Raji (cell line): ENCODE results near the gene CTDSP2.

Experiments used
- POLR2A ChIP-seq: IDR thresholded peaks from 2 replicates; pipeline ENCODE4 v1.6.1; 2011; ENCODE audit warnings: low read depth, low read length, control low read depth; ENCODE audit not compliant: insufficient read depth

The CTDSP2 gene

GRCh38 chr12:57833672-57834071, 12.9 kb downstream of the CTDSP2 start:
- no peak for TF ChIP-seq POLR2A

GRCh38 chr12:57832966-57833365, 13.6 kb downstream of the CTDSP2 start:
- no peak for TF ChIP-seq POLR2A

GRCh38 chr12:57830393-57830792, 16.1 kb downstream of the CTDSP2 start:
- TF ChIP-seq POLR2A = no peak

GRCh38 chr12:57829025-57829777, 17.3 kb downstream of the CTDSP2 start:
- TF ChIP-seq POLR2A = no peak

DNA sequence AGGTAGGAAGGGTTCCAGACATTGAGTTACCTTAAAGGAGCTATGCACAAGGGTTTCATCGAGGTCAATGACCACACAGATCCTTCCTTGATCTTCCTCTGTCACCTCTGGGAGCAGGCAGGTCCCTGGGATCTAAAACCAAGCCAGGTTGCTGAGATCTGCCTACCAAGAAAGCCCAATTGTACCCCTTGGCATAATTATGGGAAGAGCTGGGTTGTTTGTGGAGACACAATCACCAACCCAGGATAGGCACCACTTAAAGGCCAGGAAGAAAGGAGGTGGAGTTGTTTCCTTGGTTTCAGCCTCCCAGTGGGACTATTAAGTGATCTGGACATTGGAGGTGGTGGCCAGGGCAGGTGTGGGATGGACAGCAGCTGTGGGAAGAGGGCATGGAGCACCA, 19.6 kb downstream of the CTDSP2 start:
- TF ChIP-seq POLR2A = no peak

DNA sequence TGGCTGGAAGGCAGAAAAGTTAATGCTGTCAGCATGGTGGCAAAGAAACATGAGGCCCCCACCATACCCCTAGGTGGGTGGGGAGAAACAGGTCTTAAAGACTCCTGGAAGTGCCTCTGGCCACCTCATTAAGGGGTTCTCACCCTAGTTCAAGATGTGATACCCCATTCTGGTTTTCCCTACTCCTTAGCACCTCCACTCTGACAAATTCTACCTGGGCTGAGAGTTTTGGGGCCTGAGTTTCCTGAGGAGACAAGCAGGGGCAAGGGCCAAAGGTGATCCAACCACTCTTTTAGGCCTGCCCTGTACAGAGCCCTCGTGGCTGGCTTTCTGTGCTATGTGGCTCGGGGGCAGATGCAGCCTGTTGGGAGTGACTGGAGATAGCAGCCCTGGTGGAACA, 20.1 kb downstream of the CTDSP2 start:
- TF ChIP-seq POLR2A = no peak

DNA sequence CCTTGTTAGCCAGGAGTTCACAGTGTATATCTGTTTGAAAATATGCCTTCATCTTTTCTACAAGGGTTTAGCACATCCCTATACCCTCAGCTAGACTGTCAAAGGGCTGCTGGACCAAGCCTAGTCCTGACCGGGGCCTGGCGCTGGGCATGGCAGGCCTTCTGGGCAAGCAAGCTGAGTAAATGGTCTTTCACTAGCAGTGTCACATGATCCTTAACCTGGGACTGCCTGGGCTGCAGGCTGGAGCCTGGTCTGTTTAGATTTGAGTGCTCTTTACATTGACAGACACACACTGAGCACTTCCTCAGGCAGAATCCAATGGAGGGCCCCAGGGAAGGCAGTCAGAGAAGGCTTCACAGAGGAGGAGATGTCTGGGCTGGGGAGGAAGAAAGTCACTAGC, 21.1 kb downstream of the CTDSP2 start:
- no peak for TF ChIP-seq POLR2A

GRCh38 chr12:57823908-57824640, 22.5 kb downstream of the CTDSP2 start:
- TF ChIP-seq POLR2A = no peak

DNA sequence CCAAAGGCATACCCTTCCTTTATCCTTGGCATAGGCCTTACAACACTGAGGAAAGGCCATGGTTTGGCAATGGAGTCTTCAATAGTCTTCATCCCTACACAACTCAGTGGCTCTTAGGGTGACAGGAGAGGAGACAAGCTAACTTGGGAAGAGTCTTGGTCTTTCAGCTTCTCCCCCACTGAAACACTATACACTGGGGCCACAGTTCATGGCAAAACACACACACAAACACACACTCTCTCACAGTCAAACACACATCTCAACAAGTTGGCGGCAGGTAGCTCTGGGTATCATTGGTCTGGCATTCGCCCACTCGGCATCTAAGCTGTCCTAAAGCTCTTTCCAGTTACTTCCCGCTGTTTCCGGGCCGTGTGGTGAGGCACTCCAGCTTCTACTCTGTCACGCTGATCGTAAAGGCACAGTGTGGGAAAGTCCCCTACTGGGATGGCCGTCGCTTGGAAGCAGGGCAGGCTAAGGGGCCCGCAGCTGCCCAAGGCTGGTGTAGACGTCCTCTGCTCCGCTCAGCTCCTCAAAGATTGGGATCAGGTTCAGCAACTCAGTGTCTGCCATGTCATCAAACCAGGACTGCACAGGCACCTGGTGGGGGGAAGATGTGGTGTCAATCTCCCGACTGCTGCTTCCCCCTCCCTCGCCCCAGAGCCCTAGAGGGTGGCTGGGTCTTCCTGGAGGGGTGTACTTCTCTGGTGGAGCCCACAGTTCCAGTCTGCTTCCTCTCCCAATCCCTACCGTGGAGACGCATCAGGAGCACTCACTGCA, 23.2 kb downstream of the CTDSP2 start:
- TF ChIP-seq POLR2A = no peak

DNA sequence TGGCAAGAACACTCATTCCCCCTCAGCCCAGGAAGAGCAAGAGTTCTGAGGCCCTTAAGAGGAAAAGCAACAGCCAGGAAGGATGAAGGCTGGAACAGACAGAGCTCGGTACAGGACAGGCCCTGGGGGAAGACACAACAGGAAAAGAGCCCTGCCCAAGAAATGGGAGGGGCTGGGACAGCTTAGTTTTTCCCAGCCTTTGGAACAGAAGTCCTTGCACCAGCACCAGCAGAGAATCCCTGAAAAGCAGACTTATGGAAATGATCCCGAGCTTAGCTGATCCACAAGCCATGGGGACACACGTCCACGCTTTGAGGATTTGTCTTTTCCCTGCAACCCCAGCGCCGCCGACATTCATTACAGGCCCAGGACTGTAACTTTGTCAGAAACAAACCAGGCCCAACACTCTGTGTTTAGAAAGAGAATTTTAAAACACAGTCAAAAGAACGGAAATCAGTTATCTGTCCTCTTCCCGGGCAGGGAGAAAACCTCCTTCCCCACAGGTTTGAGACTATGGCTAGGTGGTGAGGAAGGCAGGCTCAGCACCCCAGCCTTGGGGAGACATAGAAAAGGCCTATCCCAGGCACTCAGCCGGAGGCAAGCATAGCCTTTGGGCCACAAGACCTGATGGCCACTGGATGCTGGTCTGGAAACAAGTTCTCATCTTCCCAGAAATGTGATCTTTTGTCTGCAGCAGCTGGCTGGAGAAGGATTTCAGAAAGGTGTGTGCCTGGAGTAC, 24.0 kb downstream of the CTDSP2 start:
- TF ChIP-seq POLR2A = no peak

DNA sequence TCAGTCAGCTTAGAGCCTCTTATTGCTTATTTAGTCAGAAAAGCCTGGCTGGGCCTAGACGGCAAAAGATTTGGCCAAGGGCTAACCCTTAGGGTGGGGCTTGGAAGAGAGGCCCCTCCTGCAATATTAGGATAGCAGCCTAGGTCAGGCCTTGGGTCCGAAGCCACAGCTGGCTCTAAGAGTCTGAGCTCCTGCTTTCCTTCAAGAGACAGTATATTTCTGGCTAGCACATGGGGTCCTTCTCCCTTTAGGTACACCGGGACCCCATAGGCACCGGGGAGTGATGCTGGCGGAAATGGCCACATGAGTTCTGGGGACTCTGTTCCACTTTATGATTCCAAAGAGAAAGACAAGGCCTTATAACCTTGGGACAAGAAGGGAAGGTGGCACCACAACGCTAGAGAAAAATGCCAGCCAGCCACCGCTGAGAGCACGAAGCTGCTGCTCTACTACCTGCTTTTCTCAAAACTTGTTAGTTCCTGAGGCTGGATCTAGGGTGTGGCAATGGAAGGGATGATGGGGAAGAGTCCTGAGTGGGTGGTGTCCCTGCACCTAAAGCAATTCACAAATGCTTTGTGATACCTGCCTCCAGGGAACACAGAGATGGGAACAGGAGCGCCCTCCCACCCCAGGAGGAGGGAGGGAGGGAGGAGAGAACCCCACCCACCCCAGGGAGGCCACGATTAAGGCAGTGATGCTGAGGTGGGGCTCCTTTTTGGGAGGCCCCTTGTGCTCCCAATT, 24.9 kb downstream of the CTDSP2 start:
- TF ChIP-seq POLR2A = no peak

DNA sequence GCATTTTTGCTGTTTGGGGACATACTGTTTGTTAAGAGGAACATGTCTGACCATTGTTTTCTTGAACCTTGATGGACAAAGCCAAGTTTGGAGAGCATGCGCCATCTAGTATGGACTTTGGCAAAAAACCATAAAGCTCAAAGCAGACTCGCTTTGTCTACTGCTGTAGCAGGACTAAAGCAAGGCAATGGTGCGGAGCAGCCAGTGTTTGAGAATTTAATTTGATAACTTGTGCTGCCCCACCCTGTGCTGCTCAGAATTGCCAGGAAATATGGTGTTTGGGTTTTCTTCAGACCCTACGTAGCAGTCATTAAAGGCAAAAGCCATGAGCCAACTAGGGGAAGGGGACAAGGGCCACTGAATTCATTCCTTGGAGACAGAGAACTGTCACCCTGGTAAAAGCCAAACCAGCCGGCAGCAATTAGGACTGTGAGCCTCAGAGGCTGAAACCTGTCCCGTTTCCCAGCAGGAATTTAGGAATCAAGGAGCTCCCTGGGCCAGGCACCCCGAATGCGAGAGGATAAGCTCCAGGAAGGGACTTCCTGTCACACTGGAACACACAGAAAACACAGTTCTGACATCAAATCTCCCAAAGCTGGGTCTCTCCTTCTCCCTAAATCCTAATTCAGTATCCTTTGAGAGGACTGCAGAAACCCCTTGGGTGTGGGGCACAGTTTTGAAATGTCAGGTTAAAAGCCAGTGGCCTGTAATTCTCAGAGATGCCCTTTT, 29.1 kb downstream of the CTDSP2 start:
- TF ChIP-seq POLR2A = no peak

DNA sequence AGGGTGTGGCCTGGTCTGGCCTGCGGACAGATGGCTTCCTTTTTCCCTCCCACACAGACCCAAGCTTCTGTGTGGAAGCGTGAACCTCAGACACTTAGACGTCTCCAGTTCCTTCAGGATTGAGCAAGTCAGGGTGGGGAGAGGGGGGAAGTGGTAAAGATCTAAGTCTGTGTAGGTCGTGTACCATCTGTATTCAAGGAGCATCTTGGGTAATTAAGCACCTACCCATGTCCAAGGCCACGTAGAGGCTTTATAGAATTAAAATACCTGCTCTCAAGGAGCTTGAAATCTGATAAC, 29.7 kb downstream of the CTDSP2 start:
- no peak for TF ChIP-seq POLR2A
